ENCODE results near the gene POGLUT3.
A peak's percentile ranks its signal among the peaks of the same experiment; 100 is the strongest.

POGLUT3 gene, protein sequence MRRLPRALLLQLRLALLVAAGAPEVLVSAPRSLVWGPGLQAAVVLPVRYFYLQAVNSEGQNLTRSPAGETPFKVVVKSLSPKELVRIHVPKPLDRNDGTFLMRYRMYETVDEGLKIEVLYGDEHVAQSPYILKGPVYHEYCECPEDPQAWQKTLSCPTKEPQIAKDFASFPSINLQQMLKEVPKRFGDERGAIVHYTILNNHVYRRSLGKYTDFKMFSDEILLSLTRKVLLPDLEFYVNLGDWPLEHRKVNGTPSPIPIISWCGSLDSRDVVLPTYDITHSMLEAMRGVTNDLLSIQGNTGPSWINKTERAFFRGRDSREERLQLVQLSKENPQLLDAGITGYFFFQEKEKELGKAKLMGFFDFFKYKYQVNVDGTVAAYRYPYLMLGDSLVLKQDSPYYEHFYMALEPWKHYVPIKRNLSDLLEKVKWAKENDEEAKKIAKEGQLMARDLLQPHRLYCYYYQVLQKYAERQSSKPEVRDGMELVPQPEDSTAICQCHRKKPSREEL

DNA sequence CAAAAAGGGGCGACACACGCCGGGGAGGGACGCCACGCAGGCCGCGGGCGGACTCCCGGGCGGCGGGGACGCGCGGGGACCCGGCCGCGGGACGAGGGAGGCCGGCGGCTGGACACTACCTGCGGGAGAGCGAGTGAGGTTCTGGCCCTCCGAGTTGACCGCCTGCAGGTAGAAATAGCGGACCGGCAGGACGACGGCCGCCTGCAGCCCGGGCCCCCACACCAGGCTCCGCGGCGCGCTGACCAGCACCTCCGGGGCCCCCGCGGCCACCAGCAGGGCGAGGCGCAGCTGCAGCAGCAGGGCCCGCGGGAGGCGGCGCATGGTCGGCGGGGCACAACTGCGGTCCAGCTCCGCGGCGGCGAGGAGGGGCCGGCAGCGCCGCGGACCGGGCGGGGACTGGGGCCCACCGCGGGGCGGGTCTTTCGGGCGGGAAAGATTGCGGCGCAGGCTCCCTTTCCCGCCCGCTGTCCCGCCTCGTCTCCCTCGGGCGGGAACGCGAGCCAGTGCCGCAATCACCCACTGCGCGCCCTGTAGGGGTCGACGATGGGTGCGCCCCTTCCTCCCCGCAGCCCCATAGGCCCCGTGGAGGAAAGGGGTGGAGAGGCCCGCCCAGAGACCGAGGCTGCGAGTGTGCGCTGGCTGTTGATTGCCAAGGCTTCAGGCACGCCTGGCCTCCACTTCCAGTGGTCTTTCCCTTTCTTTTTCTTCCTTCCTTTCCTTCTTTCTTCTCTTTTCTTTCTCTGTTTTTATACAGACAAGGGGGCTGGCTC is at the start of gene POGLUT3:
Gene POGLUT3 (minus strand): TSS at position 339 of the 770 bp plus-strand sequence. CDS start 18 bp downstream, at position 321.
- peak; percentile 32 for DNase-seq

- no peak for DNase-seq
Measured at GRCh38 chr11:108545909-108546501, 47.8 kb upstream of the POGLUT3 start.

- no peak for DNase-seq
Measured at GRCh38 chr11:108543316-108543964, 45.3 kb upstream of the POGLUT3 start.

GRCh38 chr11:108541531-108541930 is 43.3 kb upstream of the POGLUT3 start:
- DNase-seq: no peak

DNA sequence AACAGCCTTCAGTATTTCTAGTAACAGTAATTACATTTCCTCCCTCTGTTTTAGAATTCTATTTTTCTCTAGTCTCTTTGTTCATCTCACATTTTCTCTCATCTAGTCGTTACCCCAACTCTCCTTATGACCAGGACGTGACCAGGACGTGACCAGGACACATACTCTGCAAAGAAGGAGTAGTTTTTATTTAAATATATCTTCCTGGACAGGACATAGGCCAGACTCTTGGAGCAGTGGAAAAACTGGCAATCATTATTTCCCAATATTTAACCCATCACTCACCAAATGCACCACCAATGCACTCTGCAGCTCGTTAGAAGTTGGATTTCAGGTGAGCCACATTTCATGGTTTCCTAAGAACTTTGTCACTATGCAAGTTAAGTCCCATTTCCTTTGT is 40.3 kb upstream of the POGLUT3 start:
- no peak for DNase-seq

GRCh38 chr11:108538022-108538424 is 39.8 kb upstream of the POGLUT3 start:
- DNase-seq: peak; percentile 7

DNA sequence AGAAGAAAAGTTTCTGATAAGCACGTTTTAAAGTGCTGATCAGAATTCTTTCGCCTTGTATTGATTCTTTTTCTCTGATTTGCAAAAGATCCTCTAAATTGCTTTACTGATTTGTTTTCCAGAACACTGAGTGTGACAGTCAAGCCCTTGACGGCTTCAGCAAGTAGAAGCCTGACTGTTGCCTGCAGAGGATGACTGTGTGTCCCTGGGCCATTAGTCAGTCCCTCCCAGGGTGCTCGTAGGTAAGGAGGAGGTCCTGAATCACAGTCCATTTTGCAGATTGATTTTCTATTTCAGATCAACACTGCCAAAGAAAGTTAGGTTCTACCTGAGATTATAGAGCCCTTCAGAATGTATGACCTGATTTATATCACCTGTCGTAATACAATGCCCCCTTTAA is 38.6 kb upstream of the POGLUT3 start:
- DNase-seq: no peak

DNA sequence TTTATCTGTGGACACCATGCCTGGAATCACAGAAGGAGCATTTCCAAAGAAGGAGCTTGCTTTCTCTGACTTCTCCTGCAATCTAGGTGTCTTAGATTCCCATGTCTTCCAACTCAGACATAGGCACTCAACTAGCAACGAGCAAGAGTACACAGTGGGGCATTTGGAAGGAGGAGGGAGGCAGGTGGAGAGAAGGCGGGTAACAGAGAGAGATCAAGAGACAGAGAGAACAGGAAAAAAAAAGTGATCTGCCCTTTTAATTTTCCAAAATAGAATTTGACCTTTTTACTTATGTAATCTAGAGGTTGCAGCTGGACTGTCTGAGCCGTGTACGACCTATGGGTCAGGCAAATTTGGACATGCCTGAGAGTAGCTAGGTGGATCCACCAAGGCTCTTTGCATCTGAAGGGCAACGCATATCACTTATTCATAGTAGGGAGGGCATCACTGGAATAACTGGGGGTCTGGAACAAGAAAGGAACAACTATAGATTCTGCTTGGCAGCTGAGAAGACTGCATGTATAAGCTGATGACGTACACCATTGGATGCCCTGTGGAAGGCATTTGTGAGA is 37.3 kb upstream of the POGLUT3 start:
- DNase-seq: no peak

DNA sequence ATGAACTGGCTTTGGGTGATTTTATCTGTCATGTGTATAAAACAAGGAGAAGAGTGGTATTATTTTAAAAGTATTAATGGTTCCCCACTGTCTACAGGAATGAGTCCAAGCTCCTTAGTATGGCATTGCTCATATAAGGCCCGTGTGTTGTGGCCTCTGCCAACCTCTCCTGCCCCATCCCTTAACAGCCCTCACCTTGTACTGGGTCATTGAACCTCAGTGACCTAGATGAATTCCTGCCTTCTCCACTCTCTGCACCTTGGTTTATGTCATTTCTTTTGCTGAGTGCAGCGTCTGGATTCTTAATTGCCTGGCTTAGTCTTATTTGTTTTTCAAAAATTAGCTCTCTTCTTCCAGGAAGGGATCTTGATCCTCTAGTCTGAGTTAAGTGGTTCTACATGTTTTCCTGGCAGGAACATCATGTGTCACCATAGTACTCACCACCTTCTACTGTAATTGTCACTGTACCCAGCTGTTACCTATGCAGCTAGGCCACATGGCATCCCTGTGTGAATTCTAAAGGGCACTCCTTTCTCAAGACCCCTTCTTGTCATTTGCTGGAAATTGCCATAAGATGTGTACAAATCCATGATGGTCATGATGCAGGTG is 36.2 kb upstream of the POGLUT3 start:
- DNase-seq: no peak

DNA sequence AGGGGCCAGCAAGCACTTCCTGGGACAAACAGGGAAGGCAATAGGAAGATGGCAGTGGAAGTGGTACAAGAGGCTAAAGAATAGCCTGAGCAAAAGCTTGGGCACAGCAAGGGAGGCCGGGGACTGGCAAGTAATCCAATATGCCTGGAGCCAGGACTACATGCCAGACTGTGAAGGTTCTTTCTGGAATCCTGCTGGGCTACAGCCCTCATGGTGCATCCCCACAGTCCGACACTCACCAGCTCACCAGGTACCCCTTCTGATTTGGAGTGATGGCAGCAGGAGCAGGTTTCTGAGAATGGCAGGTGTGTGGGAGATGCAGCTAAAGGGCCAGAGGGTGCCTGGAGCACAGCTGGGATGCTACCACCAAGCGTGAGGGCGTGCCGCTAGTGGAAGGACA is 32.2 kb upstream of the POGLUT3 start:
- no peak for DNase-seq

GRCh38 chr11:108527382-108527781 is 29.2 kb upstream of the POGLUT3 start:
- DNase-seq: no peak

DNA sequence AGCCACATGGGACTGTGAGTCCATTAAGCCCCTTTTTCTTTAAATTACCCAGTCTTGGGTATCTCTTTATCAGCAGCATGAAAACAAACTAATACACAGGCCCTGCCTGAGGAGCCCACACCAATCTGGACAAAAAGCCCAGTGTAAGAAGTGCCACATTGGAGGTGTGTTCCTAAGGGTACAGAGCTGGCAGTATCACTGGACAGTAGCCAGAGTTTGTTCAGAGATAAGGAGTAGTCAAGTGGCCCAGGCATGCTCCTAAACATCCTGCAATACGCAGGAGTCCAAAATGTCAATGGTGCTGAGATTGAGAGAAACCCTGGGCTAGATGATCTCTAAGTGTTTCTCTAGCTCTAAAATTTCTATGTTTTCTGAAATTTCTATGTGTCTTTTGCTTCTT is 27.0 kb upstream of the POGLUT3 start:
- DNase-seq: no peak

GRCh38 chr11:108524422-108524821 is 26.2 kb upstream of the POGLUT3 start:
- DNase-seq: no peak

DNA sequence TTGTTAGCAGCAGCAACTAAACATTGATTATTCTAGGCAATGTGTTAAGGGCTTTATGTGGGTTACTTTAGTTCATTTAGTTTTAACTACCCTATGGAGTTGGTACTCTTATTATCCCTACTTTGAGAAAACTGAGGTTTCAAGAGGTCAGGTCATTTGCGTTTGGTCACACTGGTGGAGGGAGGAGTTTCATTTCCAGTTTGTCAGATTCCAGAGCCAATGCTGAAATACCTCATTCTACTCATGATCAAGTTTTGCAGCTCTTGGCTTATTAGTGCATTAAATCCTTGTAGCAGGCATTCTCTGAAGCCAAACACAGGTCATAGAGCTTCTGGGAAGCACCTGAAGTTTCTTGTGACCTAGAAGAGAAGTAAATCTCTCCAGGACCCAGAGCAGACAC is 24.1 kb upstream of the POGLUT3 start:
- DNase-seq: no peak

- no peak for DNase-seq
Measured at GRCh38 chr11:108518581-108518980, 20.4 kb upstream of the POGLUT3 start.

DNA sequence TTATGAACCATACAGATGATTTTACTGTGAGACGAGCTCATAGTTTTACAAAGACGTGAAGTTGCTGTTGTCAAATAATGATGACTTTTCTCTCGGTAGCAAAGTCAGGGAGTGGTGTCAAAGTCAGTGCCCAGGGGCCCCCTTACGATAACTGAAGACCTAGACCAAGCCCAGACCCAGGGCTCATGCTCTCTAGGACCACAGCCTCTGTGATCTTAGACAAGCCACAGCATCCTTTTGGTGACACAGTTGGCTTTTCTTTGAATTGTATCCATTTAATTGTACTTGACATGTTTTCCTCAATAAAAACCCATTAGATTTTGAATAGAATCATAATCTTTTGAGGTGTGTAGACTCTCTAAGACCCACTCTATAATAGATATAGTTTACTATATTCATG is 17.9 kb upstream of the POGLUT3 start:
- no peak for DNase-seq

- no peak for DNase-seq
Measured at GRCh38 chr11:108512708-108513107, 14.5 kb upstream of the POGLUT3 start.

DNA sequence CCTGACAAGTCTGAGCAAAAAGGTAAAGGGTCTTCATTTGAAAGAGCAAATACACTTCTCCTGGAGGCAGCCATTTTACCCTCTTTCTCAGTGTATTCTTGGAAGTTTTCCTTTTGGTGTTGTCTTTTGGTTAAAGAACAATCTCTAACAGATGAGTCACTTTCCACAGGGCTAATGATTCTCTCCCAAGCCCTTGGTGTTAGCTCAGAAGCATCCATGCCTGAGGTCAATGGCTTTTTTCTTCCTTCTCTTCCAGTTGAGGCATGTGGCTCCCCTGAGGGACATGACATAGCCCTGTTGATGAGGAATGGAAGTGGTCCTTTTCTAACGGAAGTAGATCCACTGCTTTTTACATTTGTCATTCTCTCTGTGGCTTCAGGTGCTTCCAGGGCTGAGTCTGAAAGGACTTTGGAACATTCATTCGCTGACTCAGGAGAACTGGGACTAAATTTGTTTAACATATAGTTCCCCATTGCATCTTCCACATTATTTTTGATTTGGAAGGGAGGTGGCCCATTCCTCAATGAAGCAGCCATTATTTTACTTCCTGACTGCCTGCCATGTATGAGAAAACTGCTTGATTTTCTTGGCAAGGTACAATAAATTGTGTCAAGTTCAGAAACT is 13.8 kb upstream of the POGLUT3 start:
- no peak for DNase-seq

DNA sequence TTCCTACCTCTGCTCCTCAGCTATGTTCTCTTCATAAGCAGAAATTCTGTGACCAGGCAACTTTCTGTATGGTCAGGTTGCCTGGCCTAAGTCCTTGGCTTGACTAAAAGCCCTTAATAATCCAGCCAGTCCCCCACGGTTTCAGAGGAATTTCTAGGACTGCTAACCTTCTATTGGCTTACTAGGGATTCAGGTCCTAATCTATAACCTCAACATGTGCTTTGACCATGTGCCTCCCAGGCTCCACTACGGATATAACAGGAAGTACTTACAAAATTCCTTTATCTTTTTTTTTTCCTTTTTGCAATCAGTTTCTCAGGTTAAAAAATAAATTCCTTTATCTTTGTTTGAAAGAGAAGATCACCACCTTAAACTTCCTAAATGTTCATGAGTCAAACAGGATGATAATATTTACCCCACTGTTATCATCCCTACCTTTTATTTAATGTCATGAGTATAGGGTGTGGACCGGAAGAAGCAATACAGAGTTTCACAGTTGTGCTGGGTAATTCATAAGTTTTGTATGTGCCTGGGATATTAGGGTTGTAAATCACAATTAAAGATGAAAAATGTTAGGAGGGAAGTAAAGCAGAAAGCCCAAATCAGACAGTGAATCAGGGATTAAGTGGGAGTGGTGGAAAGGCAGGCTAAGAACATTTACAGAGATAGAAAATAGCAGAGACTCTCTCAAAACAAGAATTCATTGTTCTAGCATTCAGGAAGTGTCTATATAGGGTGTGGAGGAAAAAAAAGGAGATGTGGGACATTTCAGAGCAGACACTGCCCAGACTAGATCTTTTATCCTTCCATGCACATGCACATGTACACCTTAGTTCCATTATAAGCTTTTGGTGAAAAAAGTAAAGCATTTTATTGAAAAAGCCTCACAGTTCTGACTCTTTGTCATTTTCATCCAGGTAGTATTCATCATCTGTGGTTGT is 10.7 kb upstream of the POGLUT3 start:
- no peak for DNase-seq

- no peak for DNase-seq
Measured at GRCh38 chr11:108501396-108501795, 3.2 kb upstream of the POGLUT3 start.

GRCh38 chr11:108500721-108501120 is 2.5 kb upstream of the POGLUT3 start:
- DNase-seq: no peak

All from CD4-positive, alpha-beta T cell treated with Interferon gamma for 1 hour (primary cell).